IMR-90 (cell line): Measurements from ENCODE around the gene ARHGEF37. TPM values are rescaled to one million over a fixed set of nuclear protein-coding genes. Genes with fewer than 3 reads are reported as not detected.

ENCODE experiments used
- ATAC-seq: fragments of 200-7000 bp; cut with Tn5 transposase; 2 replicates; pipeline ENCODE4 v1.9.1; 2020; ENCODE audit warnings: low read depth, mild to moderate bottlenecking, moderate library complexity
- BruUV-seq: library from RNA; stranded (reverse); fragments of 400-500 nt; replicated peaks from 2 replicates; lab custom pipeline; 2021; lab: Mats Ljungman, UMichigan
- CTCF ChIA-PET: fragments of 300-600 bp; formaldehyde crosslinking; extraction: SDS; loops from one replicate; lab custom pipeline; 2021; ENCODE audit warnings: antibody characterized with exemption; lab: Yijun Ruan, JAX
- POLR2A ChIA-PET: fragments of 300-600 bp; sonication (Branson Sonifier 250); formaldehyde crosslinking; loops from one replicate; lab custom pipeline; 2022; ENCODE audit warnings: antibody characterized with exemption; ENCODE audit not compliant: unreplicated experiment; lab: Charles Lee
- DNase-seq: peaks from one replicate; pipeline ENCODE4 v3.0.0; 2013
- H2AFZ ChIP-seq: replicated peaks from 2 replicates; pipeline ENCODE3; 2013; ENCODE audit warnings: low read length, mild to moderate bottlenecking; ENCODE audit not compliant: poor library complexity
- H2AK5ac ChIP-seq: 2 replicates; pipeline ENCODE4 v1.6.1; 2013; ENCODE audit warnings: low read depth, low read length, inconsistent platforms
- H2AK9ac ChIP-seq: replicated peaks from 2 replicates; pipeline ENCODE3; 2013; ENCODE audit warnings: mild to moderate bottlenecking, low read depth, low read length, moderate library complexity; ENCODE audit not compliant: poor library complexity
- H2BK120ac ChIP-seq: 2 replicates; pipeline ENCODE4 v1.6.1; 2013; ENCODE audit warnings: low read depth, low read length, inconsistent platforms
- H2BK15ac ChIP-seq: 3 replicates; pipeline ENCODE4 v1.6.1; 2013; ENCODE audit warnings: low read depth, low read length, inconsistent platforms
- H2BK20ac ChIP-seq: 2 replicates; pipeline ENCODE4 v1.6.1; 2013; ENCODE audit warnings: low read depth, mild to moderate bottlenecking, inconsistent platforms, low read length, moderate library complexity
- H2BK5ac ChIP-seq: 2 replicates; pipeline ENCODE4 v1.6.1; 2013; ENCODE audit warnings: mild to moderate bottlenecking, low read depth, low read length, inconsistent platforms; ENCODE audit not compliant: poor library complexity, severe bottlenecking
- H3K14ac ChIP-seq: replicated peaks from 2 replicates; pipeline ENCODE4 v1.6.1; 2013; ENCODE audit warnings: low read depth, low read length, inconsistent platforms
- H3K18ac ChIP-seq: 2 replicates; pipeline ENCODE4 v1.6.1; 2013; ENCODE audit warnings: low read depth, low read length, control low read depth
- H3K23ac ChIP-seq: 2 replicates; pipeline ENCODE4 v1.6.1; 2013; ENCODE audit warnings: low read depth, low read length, inconsistent platforms
- H3K27ac ChIP-seq: 2 replicates; pipeline ENCODE4 v1.5.1; 2013; ENCODE audit warnings: mild to moderate bottlenecking, control low read depth, low read length; ENCODE audit not compliant: insufficient read depth
- H3K27me3 ChIP-seq: 2 replicates; pipeline ENCODE4 v1.6.1; 2013; ENCODE audit warnings: low read length; ENCODE audit not compliant: control insufficient read depth, insufficient read depth
- H3K36me3 ChIP-seq: 2 replicates; pipeline ENCODE4 v1.6.1; 2013; ENCODE audit warnings: low read length, mixed read lengths; ENCODE audit not compliant: control insufficient read depth, insufficient read depth
- H3K4ac ChIP-seq: 2 replicates; pipeline ENCODE4 v1.6.1; 2013; ENCODE audit warnings: low read depth, low read length, inconsistent platforms
- H3K4me1 ChIP-seq: 2 replicates; pipeline ENCODE4 v1.6.1; 2013; ENCODE audit warnings: low read length, mixed read lengths; ENCODE audit not compliant: control insufficient read depth, insufficient read depth
- H3K4me2 ChIP-seq: 2 replicates; pipeline ENCODE4 v1.6.1; 2013; ENCODE audit warnings: low read depth, mild to moderate bottlenecking, control low read depth, low read length, moderate library complexity
- H3K4me3 ChIP-seq: 2 replicates; pipeline ENCODE4 v1.5.1; 2013; ENCODE audit warnings: low read depth, mild to moderate bottlenecking, control low read depth, low read length, moderate library complexity; ENCODE audit not compliant: insufficient read depth
- H3K56ac ChIP-seq: 2 replicates; pipeline ENCODE4 v1.6.1; 2013; ENCODE audit warnings: low read length, inconsistent platforms; ENCODE audit not compliant: insufficient read depth; ENCODE audit errors: extremely low read depth
- H3K79me1 ChIP-seq, 2 experiments: 2 replicates each; pipeline ENCODE4 v1.6.1; 2013; ENCODE audit warnings: low read length in 2 of 2, inconsistent platforms in 1 of 2, low read depth in 1 of 2
- H3K9ac ChIP-seq: 2 replicates; pipeline ENCODE4 v1.6.1; 2013; ENCODE audit warnings: low read depth, low read length, control low read depth
- H3K9me1 ChIP-seq: 2 replicates; pipeline ENCODE4 v1.6.1; 2013; ENCODE audit warnings: low read length, inconsistent platforms; ENCODE audit not compliant: insufficient read depth
- H3K9me3 ChIP-seq: 2 replicates; pipeline ENCODE4 v1.6.1; 2013; ENCODE audit warnings: low read length; ENCODE audit not compliant: control insufficient read depth, insufficient read depth
- H4K20me1 ChIP-seq: 2 replicates; pipeline ENCODE4 v1.6.1; 2013; ENCODE audit warnings: low read length, inconsistent platforms; ENCODE audit not compliant: insufficient read depth
- H4K5ac ChIP-seq: 2 replicates; pipeline ENCODE4 v1.6.1; 2013; ENCODE audit warnings: mild to moderate bottlenecking, low read depth, low read length, control low read depth
- H4K8ac ChIP-seq, 2 experiments: 2 replicates each; pipeline ENCODE4 v1.6.1; 2013; ENCODE audit warnings: low read depth in 2 of 2, low read length in 2 of 2, control low read depth in 1 of 2, inconsistent platforms in 1 of 2
- H4K91ac ChIP-seq: 2 replicates; pipeline ENCODE4 v1.6.1; 2013; ENCODE audit warnings: low read depth, low read length, inconsistent platforms; ENCODE audit not compliant: insufficient read depth
- BHLHE40 ChIP-seq: fragments of 150-350 bp; IDR thresholded peaks from 2 replicates; pipeline ENCODE4 v1.6.1; 2016; ENCODE audit warnings: mild to moderate bottlenecking, low read depth, low read length
- CEBPB ChIP-seq: IDR thresholded peaks from 2 replicates; pipeline ENCODE4 v1.6.1; 2012; ENCODE audit warnings: low read depth, low read length, improper control_type of control experiment
- FOS ChIP-seq: fragments of 150-350 bp; IDR thresholded peaks from 2 replicates; pipeline ENCODE4 v1.6.1; 2016; ENCODE audit warnings: low read depth, low read length
- MAFK ChIP-seq: IDR thresholded peaks from 2 replicates; pipeline ENCODE4 v1.6.1; 2012; ENCODE audit warnings: low read depth, low read length, improper control_type of control experiment
- MAZ ChIP-seq: IDR thresholded peaks from 2 replicates; pipeline ENCODE4 v1.6.1; 2012; ENCODE audit warnings: low read depth, mild to moderate bottlenecking, low read length, improper control_type of control experiment, moderate library complexity, borderline replicate concordance
- MXI1 ChIP-seq: IDR thresholded peaks from 2 replicates; pipeline ENCODE4 v1.6.1; 2012; ENCODE audit warnings: low read depth, mild to moderate bottlenecking, low read length, moderate library complexity, borderline replicate concordance
- NFE2L2 ChIP-seq: fragments of 150-350 bp; IDR thresholded peaks from 2 replicates; pipeline ENCODE4 v1.6.1; 2016; ENCODE audit warnings: low read depth, mild to moderate bottlenecking, low read length
- POLR2A ChIP-seq: IDR thresholded peaks from 2 replicates; pipeline ENCODE4 v1.6.1; 2012; ENCODE audit warnings: mild to moderate bottlenecking, low read depth, low read length
- SMC3 ChIP-seq: fragments of 150-350 bp; IDR thresholded peaks from 2 replicates; pipeline ENCODE4 v1.6.1; 2016; ENCODE audit warnings: low read depth, mild to moderate bottlenecking, antibody characterized with exemption, low read length, moderate library complexity
- WGBS, 2 experiments: methylation state at CpG; one replicate each; pipeline versions ENCODE4 v1.1.5 to v1.1.7; 2013; ENCODE audit warnings: missing lambda C conversion rate in 2 of 2; ENCODE audit not compliant: insufficient read length in 1 of 2; ENCODE audit errors: extremely low coverage in 2 of 2; 5-methylcytosine and 5-hydroxymethylcytosine counted together
- dilution Hi-C: fragments of 300-500 bp; cut with HindIII; formaldehyde crosslinking; loops from one replicate; pipeline ENCODE4 v1.14.3; 2018; ENCODE audit warnings: low sequenced_read_pairs; ENCODE audit not compliant: unreplicated experiment
- in situ Hi-C: fragments of 300-500 bp; cut with MboI; formaldehyde crosslinking; loops from 3 replicates; pipeline ENCODE4 v1.14.3; 2019; ENCODE audit warnings: low sequenced_read_pairs, inconsistent platforms, mixed read lengths
- intact Hi-C: fragments of 100-400 bp; cut with micrococcal nuclease; formaldehyde crosslinking; loops from 2 replicates; pipeline ENCODE4 v1.10.0; 2022
- polyA plus RNA-seq, 3 experiments: library from polyadenylated mRNA; depleted of rRNA; stranded (reverse); fragments of >200 nt; gene quantifications; 2 replicates each; pipeline ENCODE4 v1.2.3, GENCODE V29; 2012; ENCODE audit warnings: low replicate concordance in 1 of 3
- total RNA-seq: library from RNA; depleted of rRNA; stranded (reverse); fragments of >200 nt; gene quantifications from 2 replicates; pipeline ENCODE4 v1.2.3, GENCODE V29; 2012
- TF ChIP-seq, protein P1 (sequence below): fragments of 150-350 bp; IDR thresholded peaks from 2 replicates; pipeline ENCODE4 v1.6.1; 2016; ENCODE audit warnings: low read depth, mild to moderate bottlenecking, low read length, moderate library complexity, borderline replicate concordance
- TF ChIP-seq, protein P2 (sequence below): fragments of 150-350 bp; IDR thresholded peaks from 2 replicates; pipeline ENCODE4 v1.6.1; 2017; ENCODE audit warnings: mild to moderate bottlenecking, antibody characterized with exemption, low read length, low read depth
- TF ChIP-seq, protein P3 (sequence below): conservative IDR thresholded peaks from 2 replicates; pipeline ENCODE4 v1.5.1; 2012; ENCODE audit warnings: mild to moderate bottlenecking, low read depth, low read length, improper control_type of control experiment

Gene ARHGEF37
- total and polyA plus RNA-seq, 2 of the 4 experiments (the other 2 are of a cell fraction) = 0.39 to 0.54 TPM

DNA sequence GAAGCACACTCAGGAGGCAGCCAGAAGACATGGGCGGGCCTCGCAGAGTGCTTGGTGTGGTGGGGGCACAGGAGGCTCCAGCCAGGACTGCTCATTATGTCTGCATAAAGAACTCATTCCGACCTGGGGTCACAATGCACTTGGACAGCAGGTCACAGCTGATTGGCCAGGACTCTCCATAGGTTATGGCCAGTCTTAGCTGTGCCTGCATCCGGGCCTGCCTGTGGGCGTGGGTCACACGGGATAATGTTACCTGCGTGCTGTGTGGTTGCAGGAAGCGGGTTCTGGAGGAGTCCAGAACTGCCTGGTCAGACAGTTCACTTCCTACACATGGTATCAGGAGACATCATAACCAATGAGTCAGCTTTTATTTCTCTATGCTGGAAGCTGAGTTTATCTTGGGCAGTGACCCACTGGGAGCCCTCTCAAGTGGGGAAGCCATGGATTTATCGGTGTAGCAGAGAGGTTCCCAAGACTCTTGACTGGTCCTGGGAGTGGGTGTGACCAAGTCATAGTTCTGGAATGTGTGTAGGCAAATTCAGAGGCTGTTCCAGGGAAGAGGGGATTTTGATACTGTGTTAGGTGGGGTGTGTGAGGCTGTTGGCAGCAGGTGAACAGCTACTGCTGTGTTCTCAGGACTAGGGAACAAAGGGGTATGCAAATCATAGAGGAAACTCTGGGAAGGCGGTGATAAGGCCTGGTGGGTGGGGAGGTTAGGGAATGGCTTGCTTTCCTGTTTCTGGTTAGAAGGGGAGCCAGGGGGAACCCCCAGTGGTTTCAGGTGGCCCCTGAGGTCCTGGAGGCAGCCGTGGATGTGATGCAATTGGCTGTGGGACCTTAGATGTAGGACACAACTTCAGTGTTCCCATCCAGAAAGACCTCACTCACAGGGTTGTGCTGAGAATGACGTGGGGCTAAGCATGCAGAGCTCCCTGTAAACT lies 51.3 kb downstream of the ARHGEF37 start:
- no TSS peak for BruUV-seq
- Histone ChIP-seq H3K36me3 (no peaks in the 10 kb centered on the region), H2BK120ac (no peak overlapping the region), H3K9ac (no peak overlapping the region), H4K20me1 (no peaks in the 10 kb centered on the region), H3K4me1 (peaks cover 9% of the 10 kb centered on the region), H2BK5ac (no peak overlapping the region), H3K18ac (no peak overlapping the region), H2AFZ (peak overlapping the region; percentile 52), H2AK5ac (peak overlapping the region; percentile 78; the same call in 1 of the 2 replicates), H3K4ac (peak overlapping the region; percentile 29; the same call in 1 of the 2 replicates), H4K91ac (no peak overlapping the region), H3K9me1 (peaks cover 6% of the 10 kb centered on the region; the same call in 1 of the 2 replicates), H3K4me2 (no peak overlapping the region), H2BK20ac (no peak overlapping the region), H3K23ac (no peak overlapping the region), H3K56ac (no peak overlapping the region), H3K27me3 (no peaks in the 10 kb centered on the region; the same call in 1 of the 2 replicates), H3K27ac (no peak overlapping the region), H2AK9ac (no peak overlapping the region), H4K5ac (no peak overlapping the region), H3K79me1 (no peaks in the 10 kb centered on the region), H2BK15ac (no peak overlapping the region), H4K8ac (no peak overlapping the region), H3K4me3 (no peak overlapping the region), H3K14ac (no peak overlapping the region; the same call in 1 of the 2 replicates), H3K9me3 (no peaks in the 10 kb centered on the region)
- whole genome bisulfite sequencing, 2 experiments = 66% methylated on average over 3 of the region's 12 CpGs; no CpG with 5 or more reads in 1 of the 2 experiments
- POLR2A ChIA-PET = no interaction called here
- peak; percentile 93 for DNase-seq
- intact Hi-C loops = no loop called here
- in situ Hi-C loops = loop anchor here (25.0 kb wide), 2 partner anchors 580 to 805 kb away; partner anchors contain the start of gene RPS14
- ATAC-seq = peak; percentile 72
- dilution Hi-C loops = loop anchor here (10.0 kb wide), 1 partner anchor 192 kb away; no protein-coding TSS in a partner anchor
- CTCF ChIA-PET = interaction anchor here (0.9 to 1.0 kb wide), 2 partner anchors 196 to 201 kb away, joined by 4 to 6 read pairs; no protein-coding TSS in a partner anchor
- TF ChIP-seq POLR2A = no peak
- TF ChIP-seq MAZ = no peak
- TF ChIP-seq FOS = peak; percentile 64; the same call in 1 of the 2 replicates
- no peak for TF ChIP-seq SMC3
- TF ChIP-seq MXI1 = no peak; the same call in 1 of the 2 replicates
- TF ChIP-seq MAFK = peak; percentile 92
- TF ChIP-seq, protein P1, sequence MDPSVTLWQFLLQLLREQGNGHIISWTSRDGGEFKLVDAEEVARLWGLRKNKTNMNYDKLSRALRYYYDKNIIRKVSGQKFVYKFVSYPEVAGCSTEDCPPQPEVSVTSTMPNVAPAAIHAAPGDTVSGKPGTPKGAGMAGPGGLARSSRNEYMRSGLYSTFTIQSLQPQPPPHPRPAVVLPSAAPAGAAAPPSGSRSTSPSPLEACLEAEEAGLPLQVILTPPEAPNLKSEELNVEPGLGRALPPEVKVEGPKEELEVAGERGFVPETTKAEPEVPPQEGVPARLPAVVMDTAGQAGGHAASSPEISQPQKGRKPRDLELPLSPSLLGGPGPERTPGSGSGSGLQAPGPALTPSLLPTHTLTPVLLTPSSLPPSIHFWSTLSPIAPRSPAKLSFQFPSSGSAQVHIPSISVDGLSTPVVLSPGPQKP = no peak
- no peak for TF ChIP-seq BHLHE40
- peak; percentile 51 for TF ChIP-seq CEBPB
- TF ChIP-seq, protein P2, sequence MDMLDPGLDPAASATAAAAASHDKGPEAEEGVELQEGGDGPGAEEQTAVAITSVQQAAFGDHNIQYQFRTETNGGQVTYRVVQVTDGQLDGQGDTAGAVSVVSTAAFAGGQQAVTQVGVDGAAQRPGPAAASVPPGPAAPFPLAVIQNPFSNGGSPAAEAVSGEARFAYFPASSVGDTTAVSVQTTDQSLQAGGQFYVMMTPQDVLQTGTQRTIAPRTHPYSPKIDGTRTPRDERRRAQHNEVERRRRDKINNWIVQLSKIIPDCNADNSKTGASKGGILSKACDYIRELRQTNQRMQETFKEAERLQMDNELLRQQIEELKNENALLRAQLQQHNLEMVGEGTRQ = no peak
- TF ChIP-seq, protein P3, sequence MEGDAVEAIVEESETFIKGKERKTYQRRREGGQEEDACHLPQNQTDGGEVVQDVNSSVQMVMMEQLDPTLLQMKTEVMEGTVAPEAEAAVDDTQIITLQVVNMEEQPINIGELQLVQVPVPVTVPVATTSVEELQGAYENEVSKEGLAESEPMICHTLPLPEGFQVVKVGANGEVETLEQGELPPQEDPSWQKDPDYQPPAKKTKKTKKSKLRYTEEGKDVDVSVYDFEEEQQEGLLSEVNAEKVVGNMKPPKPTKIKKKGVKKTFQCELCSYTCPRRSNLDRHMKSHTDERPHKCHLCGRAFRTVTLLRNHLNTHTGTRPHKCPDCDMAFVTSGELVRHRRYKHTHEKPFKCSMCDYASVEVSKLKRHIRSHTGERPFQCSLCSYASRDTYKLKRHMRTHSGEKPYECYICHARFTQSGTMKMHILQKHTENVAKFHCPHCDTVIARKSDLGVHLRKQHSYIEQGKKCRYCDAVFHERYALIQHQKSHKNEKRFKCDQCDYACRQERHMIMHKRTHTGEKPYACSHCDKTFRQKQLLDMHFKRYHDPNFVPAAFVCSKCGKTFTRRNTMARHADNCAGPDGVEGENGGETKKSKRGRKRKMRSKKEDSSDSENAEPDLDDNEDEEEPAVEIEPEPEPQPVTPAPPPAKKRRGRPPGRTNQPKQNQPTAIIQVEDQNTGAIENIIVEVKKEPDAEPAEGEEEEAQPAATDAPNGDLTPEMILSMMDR = no peak
- TF ChIP-seq NFE2L2 = peak; percentile 90
